Measurements from ENCODE around the gene SYNDIG1.

The SYNDIG1 gene

GRCh38 chr20:24583169-24583792, 113.9 kb downstream of the SYNDIG1 start:
- DNase-seq (ENCODE audit: low read depth in 1 of 2, low spot score in 1 of 2): no peak

DNA sequence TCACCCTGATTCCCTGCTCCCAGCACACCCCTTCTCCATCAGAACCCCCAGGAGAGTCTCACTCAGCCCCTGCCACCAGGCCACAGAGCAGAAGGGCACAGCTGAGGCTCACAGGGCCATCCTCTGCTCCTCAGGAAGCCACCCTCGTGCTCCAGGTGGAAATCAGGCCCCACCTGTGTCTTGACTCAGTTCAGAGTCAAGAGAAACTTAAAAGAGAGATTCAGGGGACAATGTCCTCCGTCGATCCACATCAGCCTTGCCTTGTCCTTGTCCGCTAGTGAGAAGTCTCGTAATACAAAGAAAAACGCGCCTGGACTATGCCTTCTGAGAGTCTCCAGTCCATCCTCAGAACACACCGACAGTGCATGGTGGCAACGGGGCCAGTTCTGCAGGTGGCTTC, 114.6 kb downstream of the SYNDIG1 start:
- DNase-seq (ENCODE audit: low read depth in 1 of 2, low spot score in 1 of 2): no peak

GRCh38 chr20:24584538-24585356, 115.3 kb downstream of the SYNDIG1 start:
- no peak for DNase-seq (ENCODE audit: low read depth in 1 of 2, low spot score in 1 of 2)

- DNase-seq (ENCODE audit: low read depth in 1 of 2, low spot score in 1 of 2): no peak
Measured at GRCh38 chr20:24585796-24586522, 116.5 kb downstream of the SYNDIG1 start.

GRCh38 chr20:24586523-24586840, 117.1 kb downstream of the SYNDIG1 start:
- DNase-seq (ENCODE audit: low read depth in 1 of 2, low spot score in 1 of 2): no peak

- DNase-seq (ENCODE audit: low read depth in 1 of 2, low spot score in 1 of 2): no peak
Measured at GRCh38 chr20:24587384-24588046, 118.1 kb downstream of the SYNDIG1 start.

DNA sequence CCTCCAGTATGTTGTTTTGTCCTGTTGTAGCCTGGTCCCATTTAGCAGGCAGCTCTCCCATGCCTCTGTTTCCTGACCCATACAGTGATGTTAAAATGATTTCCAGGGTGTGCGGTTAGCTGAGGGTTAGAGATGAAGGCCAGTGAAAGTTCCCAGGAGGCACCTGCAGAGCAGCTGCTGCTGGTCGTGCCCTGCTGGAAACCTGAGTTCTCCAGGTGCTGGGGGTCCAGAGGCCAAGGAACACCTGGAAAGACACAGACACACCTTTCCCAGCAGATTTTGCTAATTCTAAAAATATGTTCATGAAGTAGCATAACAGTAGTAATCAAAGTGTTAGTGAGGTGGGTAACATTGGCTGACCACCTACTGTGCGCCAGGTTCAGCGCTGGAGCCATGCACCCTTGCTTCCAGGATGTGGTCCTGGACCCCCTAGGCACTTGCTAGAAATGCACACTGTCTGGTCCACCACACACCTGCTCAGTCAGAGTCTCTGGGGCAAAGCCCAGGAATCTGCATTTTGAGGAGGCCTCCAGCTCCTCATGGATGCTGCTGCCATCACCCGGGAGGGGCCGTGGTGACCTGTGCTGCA, 118.7 kb downstream of the SYNDIG1 start:
- no peak for DNase-seq (ENCODE audit: low read depth in 1 of 2, low spot score in 1 of 2)

DNA sequence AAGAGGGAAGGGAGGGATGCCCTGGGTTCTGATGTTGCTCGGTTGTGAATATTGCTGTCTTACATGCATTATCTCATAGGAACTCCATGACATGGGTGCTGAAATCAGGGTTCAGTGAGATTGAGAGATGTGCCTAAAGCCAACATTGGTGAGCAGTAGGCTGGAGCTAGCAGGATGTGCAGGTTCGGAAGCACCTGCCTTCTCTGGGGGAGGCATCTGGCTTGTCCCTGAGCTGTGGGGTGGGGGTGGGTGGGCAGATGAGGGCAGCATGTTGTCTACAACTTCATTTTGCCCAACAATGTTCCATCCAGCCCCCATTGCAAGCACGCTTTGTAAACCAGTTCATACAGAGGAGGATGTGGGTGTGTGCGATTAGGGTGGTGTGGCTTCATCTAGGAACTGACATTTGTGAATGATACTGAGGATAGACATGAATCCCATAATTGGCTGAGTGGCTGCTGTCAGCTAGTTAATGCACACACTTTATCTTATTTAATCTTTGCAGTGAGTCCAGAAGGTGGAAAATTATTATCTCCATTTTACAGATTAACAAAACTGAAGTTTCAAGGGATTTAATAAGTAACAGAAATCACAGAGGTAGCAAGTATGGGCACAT, 119.4 kb downstream of the SYNDIG1 start:
- DNase-seq (ENCODE audit: low read depth in 1 of 2, low spot score in 1 of 2): no peak

DNA sequence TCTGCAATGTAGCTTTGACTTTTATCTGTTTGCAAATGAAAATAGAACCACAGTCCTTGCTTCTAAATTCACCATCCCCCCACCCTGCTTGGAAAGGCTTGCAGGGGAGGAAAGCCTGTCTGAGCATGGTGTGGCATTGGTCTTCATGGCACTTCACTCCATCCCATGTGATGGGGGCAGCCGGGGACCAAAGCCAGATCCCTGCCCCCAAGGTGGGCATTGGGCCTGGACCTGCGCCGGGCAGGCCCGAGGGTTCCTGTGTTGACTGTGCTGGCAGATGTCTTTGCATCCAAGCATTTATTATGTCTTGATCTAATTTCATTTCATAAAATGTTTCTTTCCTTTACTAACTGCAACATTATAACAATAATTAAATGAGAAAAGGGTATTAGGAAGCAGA, 120.0 kb downstream of the SYNDIG1 start:
- DNase-seq (ENCODE audit: low read depth in 1 of 2, low spot score in 1 of 2): no peak

DNA sequence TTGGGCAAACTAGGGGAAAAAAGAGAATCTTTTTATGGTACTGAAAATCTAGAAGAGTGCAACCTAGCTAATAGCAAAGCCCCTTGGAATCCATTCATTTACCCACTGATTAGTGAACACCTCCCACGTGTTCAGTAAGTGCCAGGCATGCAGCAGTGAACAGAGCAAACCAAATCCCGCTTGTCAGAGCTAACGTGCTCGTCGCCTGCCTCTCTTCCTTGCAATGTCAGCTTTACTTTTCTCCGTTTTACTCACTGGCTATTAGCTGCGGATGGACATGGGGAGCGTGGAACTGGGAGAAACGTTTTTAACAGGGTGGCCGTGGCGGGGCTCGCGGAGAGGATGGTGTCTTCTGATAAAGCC, 120.4 kb downstream of the SYNDIG1 start:
- DNase-seq (ENCODE audit: low read depth in 1 of 2, low spot score in 1 of 2): no peak

GRCh38 chr20:24590178-24590982, 121.0 kb downstream of the SYNDIG1 start:
- no peak for DNase-seq (ENCODE audit: low read depth in 1 of 2, low spot score in 1 of 2)

GRCh38 chr20:24597051-24597450, 127.6 kb downstream of the SYNDIG1 start:
- DNase-seq (ENCODE audit: low read depth in 1 of 2, low spot score in 1 of 2): no peak

- no peak for DNase-seq (ENCODE audit: low read depth in 1 of 2, low spot score in 1 of 2)
Measured at GRCh38 chr20:24598346-24598745, 128.9 kb downstream of the SYNDIG1 start.

DNA sequence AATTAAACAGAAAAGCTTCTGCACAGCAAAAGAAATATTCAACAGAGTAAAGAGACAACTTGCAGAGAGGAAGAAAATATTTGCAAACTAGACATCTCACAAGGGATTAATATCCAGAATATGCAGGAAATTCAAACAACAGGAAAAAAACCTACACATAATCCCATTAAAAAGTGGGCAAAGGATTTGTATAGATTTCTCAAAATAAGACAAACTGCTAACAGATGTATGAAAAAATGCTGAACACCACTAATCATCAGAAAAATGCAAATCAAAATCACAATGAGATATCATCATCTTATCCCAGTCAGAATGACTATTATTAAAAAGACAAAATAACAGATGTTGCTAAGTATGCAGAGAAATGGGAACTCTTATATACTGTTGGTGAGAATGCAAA, 129.6 kb downstream of the SYNDIG1 start:
- DNase-seq (ENCODE audit: low read depth in 1 of 2, low spot score in 1 of 2): no peak

DNA sequence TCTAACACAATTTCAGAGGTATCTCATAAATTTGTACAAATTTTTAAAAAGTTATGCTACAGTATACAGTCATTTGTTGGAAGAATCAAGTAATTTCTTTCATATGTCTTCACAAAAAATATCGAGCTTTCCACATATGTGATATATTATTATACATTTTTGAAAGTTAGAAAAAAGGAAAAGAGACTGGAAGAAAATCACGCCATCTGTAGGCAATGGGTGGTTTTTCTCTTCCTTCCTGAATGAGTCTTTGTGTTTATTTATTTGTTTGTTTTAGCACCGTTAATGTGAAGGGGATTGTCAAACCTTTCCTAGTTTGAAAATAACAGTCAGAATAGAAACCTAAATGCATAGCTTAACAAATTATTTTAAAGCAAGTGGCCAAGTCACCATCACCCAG, 130.6 kb downstream of the SYNDIG1 start:
- DNase-seq (ENCODE audit: low read depth in 1 of 2, low spot score in 1 of 2): no peak

DNA sequence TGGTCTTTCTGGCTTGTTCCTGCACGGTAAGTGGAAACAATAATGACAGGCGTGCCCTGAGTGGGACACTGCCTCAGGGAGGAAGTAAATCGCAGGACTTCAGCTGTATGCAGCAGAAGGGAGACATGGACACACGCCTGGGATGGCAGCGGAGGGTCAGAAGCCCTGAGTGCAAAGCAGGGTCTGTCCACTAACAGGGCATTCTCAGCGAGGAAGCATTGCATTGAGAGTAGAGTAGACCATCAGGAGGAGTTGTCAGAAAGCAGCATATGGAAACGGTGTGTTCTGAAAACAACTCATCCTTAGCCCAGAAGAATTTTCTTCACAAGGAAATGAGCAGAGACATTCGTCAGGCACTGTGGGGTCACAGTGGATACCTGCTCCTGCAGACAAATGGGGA, 134.0 kb downstream of the SYNDIG1 start:
- DNase-seq (ENCODE audit: low read depth in 1 of 2, low spot score in 1 of 2): no peak

DNA sequence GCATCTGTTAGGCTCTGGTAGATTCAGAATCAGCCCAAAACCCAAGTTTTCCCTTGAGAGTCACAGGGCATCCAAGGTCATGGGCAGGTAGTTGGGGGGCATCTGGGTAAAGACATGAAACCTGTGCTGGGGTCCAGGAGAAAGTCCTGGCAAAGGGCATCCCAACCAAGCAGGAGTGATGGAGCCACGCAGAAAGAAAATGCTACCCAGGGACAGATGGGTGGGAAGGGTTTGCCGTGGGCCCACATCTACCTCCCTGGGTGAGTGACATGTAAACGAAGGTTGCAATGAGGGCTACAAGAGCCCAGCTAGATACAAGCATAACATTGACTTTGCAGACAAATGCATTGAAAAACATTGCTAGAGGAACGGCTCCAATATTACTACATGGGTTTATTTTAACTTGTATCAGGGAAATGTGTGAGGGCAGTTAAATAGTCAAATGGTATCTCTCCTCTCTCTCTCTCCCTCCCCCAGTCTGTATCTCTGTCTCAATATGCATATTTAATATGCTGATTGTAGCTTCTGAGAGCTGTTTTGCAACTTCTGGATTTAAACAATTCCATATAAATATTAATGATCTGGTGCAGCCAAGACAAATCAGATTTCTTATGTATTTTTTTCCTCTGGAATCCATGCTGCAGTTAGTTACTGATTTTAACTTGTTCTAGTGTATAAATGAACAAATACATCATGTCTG, 135.7 kb downstream of the SYNDIG1 start:
- no peak for DNase-seq (ENCODE audit: low read depth in 1 of 2, low spot score in 1 of 2)

DNA sequence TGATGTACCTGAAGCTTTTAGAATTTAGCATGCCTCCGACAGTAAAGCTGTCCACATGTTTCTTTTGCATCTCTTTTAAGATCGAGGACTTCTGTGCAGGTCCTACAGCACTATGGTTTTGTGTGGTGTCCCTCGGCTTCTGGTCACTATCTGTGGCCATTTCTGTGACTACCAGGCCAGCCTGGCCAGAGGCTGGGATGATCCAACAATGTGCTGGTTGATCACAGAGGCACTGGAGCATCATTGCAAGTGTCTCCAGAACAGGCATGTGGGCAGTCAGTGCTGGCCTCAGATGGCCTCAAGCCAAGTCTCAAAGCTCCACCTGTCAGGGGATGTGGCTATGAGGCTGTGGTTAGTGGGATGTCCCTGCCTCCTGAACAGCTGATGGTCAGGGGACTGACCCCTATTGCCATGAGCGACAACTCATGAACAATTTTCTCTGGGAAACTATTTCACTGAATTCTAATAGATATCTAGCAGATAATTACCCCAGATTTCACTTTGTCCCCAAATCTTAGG, 136.6 kb downstream of the SYNDIG1 start:
- DNase-seq (ENCODE audit: low read depth in 1 of 2, low spot score in 1 of 2): no peak

GRCh38 chr20:24607402-24607801, 138.0 kb downstream of the SYNDIG1 start:
- no peak for DNase-seq (ENCODE audit: low read depth in 1 of 2, low spot score in 1 of 2)

Measured in stimulated activated CD4-positive, alpha-beta T cell treated with anti-CD3 and anti-CD28 coated beads, Interleukin-15, amount 100 ng/mL, for 1 hour (primary cell).